SK-N-SH treated with all-trans-retinoic acid at 6 μM for 48 hours (cell line): ENCODE measurements around the gene TNS1.

Experiments
- ATAC-seq: fragments of 200-7000 bp; cut with Tn5 transposase; 3 replicates; pipeline ENCODE4 v1.9.1; 2020; ENCODE audit warnings: mild to moderate bottlenecking, moderate library complexity
- ARNTL ChIP-seq: fragments of 450-650 bp; formaldehyde crosslinking; IDR thresholded peaks from 2 replicates; pipeline ENCODE4 v1.5.0; 2020; ENCODE audit warnings: low read depth, mild to moderate bottlenecking, moderate library complexity, borderline replicate concordance
- BACH2 ChIP-seq: fragments of 250-450 bp; sonication (Bioruptor Pico); IDR thresholded peaks from 2 replicates; pipeline ENCODE4 v1.9.0; 2021; ENCODE audit warnings: mild to moderate bottlenecking, borderline replicate concordance
- CSDC2 ChIP-seq: fragments of 250-450 bp; sonication (Bioruptor Pico); IDR thresholded peaks from 2 replicates; pipeline ENCODE4 v1.5.0; 2020; ENCODE audit warnings: mild to moderate bottlenecking, moderate library complexity
- ESRRG ChIP-seq: fragments of 250-450 bp; sonication (Bioruptor Pico); IDR thresholded peaks from 2 replicates; pipeline ENCODE4 v1.6.1; 2021; ENCODE audit warnings: mild to moderate bottlenecking
- GLIS3 ChIP-seq: fragments of 250-450 bp; sonication (Bioruptor Pico); IDR thresholded peaks from 2 replicates; pipeline ENCODE4 v1.5.0; 2020; ENCODE audit warnings: mild to moderate bottlenecking, moderate library complexity
- OSR1 ChIP-seq: fragments of 250-450 bp; sonication (Bioruptor Pico); IDR thresholded peaks from 2 replicates; pipeline ENCODE4 v1.8.0; 2022; ENCODE audit warnings: moderate library complexity, mild to moderate bottlenecking, inconsistent platforms
- PPARA ChIP-seq: fragments of 250-450 bp; sonication (Bioruptor Pico); IDR thresholded peaks from 2 replicates; pipeline ENCODE4 v1.5.0; 2020; ENCODE audit warnings: mild to moderate bottlenecking, borderline replicate concordance
- RARB ChIP-seq: fragments of 250-450 bp; sonication (Bioruptor Pico); IDR thresholded peaks from 2 replicates; pipeline ENCODE4 v1.8.0; 2021; ENCODE audit warnings: mild to moderate bottlenecking, moderate library complexity
- TCF4 ChIP-seq: fragments of 250-450 bp; sonication (Bioruptor Pico); IDR thresholded peaks from 2 replicates; pipeline ENCODE4 v1.8.0; 2021; ENCODE audit warnings: mild to moderate bottlenecking, moderate library complexity, borderline replicate concordance
- TOX ChIP-seq: fragments of 250-450 bp; sonication (Bioruptor Pico); IDR thresholded peaks from 2 replicates; pipeline ENCODE4 v1.8.0; 2021; ENCODE audit warnings: mild to moderate bottlenecking, moderate library complexity, borderline replicate concordance
- ZC3H10 ChIP-seq: fragments of 250-450 bp; sonication (Bioruptor Pico); IDR thresholded peaks from 2 replicates; pipeline ENCODE4 v1.5.1; 2021; ENCODE audit warnings: mild to moderate bottlenecking, moderate library complexity
- ZFP3 ChIP-seq: fragments of 250-450 bp; sonication (Bioruptor Pico); IDR thresholded peaks from 2 replicates; pipeline ENCODE4 v1.5.0; 2020; ENCODE audit warnings: mild to moderate bottlenecking, moderate library complexity
- ZFP30 ChIP-seq: fragments of 450-650 bp; formaldehyde crosslinking; IDR thresholded peaks from 2 replicates; pipeline ENCODE4 v1.5.0; 2022; ENCODE audit warnings: mild to moderate bottlenecking, moderate library complexity
- ZNF70 ChIP-seq: fragments of 450-650 bp; formaldehyde crosslinking; IDR thresholded peaks from 2 replicates; pipeline ENCODE4 v1.5.0; 2020; ENCODE audit warnings: mild to moderate bottlenecking, moderate library complexity
- TF ChIP-seq, protein P1 (sequence below): fragments of 250-450 bp; sonication (Bioruptor Pico); IDR thresholded peaks from 2 replicates; pipeline ENCODE4 v1.5.0; 2020; ENCODE audit warnings: mild to moderate bottlenecking, moderate library complexity
- TF ChIP-seq, protein P2 (sequence below): fragments of 250-450 bp; sonication (Bioruptor Pico); IDR thresholded peaks from 2 replicates; pipeline ENCODE4 v1.8.0; 2020; ENCODE audit warnings: mild to moderate bottlenecking, moderate library complexity, borderline replicate concordance
- TF ChIP-seq, protein P3 (sequence below): fragments of 250-450 bp; sonication (Bioruptor Pico); IDR thresholded peaks from 2 replicates; pipeline ENCODE4 v1.8.0; 2021; ENCODE audit warnings: low read depth, mild to moderate bottlenecking, moderate library complexity, borderline replicate concordance

Gene TNS1

GRCh38 chr2:217933617-217933993 is 69.2 kb downstream of the TNS1 start:
- ATAC-seq: no peak
- TF ChIP-seq ZFP3 (CRISPR knock-in tag) (no peak), BACH2 (CRISPR knock-in tag) (no peak), RARB (CRISPR knock-in tag) (no peak), ESRRG (CRISPR knock-in tag) (no peak)
- TF ChIP-seq, protein P1, sequence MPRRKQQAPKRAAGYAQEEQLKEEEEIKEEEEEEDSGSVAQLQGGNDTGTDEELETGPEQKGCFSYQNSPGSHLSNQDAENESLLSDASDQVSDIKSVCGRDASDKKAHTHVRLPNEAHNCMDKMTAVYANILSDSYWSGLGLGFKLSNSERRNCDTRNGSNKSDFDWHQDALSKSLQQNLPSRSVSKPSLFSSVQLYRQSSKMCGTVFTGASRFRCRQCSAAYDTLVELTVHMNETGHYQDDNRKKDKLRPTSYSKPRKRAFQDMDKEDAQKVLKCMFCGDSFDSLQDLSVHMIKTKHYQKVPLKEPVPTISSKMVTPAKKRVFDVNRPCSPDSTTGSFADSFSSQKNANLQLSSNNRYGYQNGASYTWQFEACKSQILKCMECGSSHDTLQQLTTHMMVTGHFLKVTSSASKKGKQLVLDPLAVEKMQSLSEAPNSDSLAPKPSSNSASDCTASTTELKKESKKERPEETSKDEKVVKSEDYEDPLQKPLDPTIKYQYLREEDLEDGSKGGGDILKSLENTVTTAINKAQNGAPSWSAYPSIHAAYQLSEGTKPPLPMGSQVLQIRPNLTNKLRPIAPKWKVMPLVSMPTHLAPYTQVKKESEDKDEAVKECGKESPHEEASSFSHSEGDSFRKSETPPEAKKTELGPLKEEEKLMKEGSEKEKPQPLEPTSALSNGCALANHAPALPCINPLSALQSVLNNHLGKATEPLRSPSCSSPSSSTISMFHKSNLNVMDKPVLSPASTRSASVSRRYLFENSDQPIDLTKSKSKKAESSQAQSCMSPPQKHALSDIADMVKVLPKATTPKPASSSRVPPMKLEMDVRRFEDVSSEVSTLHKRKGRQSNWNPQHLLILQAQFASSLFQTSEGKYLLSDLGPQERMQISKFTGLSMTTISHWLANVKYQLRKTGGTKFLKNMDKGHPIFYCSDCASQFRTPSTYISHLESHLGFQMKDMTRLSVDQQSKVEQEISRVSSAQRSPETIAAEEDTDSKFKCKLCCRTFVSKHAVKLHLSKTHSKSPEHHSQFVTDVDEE (CRISPR knock-in tag): no peak
- TF ChIP-seq, protein P2, sequence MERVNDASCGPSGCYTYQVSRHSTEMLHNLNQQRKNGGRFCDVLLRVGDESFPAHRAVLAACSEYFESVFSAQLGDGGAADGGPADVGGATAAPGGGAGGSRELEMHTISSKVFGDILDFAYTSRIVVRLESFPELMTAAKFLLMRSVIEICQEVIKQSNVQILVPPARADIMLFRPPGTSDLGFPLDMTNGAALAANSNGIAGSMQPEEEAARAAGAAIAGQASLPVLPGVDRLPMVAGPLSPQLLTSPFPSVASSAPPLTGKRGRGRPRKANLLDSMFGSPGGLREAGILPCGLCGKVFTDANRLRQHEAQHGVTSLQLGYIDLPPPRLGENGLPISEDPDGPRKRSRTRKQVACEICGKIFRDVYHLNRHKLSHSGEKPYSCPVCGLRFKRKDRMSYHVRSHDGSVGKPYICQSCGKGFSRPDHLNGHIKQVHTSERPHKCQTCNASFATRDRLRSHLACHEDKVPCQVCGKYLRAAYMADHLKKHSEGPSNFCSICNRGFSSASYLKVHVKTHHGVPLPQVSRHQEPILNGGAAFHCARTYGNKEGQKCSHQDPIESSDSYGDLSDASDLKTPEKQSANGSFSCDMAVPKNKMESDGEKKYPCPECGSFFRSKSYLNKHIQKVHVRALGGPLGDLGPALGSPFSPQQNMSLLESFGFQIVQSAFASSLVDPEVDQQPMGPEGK (CRISPR knock-in tag): no peak

DNA sequence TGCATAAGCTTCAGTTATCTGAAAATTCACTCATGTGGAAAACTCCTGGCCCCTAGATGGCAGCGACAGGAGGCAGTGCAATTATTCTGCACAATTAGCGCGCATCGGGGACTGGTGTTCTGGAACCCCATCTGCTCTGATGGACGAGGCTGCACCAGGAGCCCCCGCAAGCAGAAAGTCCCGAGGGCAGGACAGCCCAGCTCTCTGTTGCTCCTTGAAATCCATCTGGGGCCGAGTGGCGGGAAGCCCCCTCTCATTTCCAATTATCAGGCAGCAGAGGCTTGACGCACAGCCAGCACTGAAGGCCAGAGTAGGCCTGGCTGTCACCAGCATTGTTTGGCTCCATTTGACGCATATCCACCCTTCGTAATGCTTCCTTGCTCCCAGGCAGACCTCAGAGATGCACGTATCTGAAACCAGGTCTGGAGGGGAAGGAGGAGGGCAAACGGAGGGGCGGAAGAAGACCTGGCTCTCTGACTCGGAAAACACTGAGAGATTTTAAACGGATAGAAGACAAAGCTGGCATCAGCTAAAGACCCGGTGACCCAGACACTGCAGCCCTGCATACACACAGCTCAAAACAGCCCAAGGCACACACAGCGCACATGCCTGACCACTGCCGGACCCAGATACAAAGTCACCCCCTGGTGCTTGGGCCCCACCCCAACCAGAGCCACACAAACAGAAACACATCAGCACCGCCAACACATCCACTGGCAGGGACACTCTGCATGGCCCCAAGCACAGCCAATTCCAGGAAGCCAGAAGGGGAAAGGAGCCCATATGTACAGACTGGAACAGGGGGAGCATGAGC is 69.8 kb downstream of the TNS1 start:
- ATAC-seq: peak; percentile 4; the same call in 1 of the 3 replicates
- TF ChIP-seq ARNTL (CRISPR knock-in tag) (no peak), ZNF70 (CRISPR knock-in tag) (no peak), ZFP3 (CRISPR knock-in tag) (0 out of 2 replicates have a peak, but pooled peaks have one; percentile 39), ZFP30 (no peak), OSR1 (CRISPR knock-in tag) (no peak), CSDC2 (CRISPR knock-in tag) (no peak), TOX (CRISPR knock-in tag) (no peak), TCF4 (CRISPR knock-in tag) (peak; percentile 79; the same call in 1 of the 2 replicates), GLIS3 (CRISPR knock-in tag) (no peak)
- TF ChIP-seq, protein P1 (CRISPR knock-in tag): peak; percentile 78
- TF ChIP-seq, all 23 proteins: peak for 3

DNA sequence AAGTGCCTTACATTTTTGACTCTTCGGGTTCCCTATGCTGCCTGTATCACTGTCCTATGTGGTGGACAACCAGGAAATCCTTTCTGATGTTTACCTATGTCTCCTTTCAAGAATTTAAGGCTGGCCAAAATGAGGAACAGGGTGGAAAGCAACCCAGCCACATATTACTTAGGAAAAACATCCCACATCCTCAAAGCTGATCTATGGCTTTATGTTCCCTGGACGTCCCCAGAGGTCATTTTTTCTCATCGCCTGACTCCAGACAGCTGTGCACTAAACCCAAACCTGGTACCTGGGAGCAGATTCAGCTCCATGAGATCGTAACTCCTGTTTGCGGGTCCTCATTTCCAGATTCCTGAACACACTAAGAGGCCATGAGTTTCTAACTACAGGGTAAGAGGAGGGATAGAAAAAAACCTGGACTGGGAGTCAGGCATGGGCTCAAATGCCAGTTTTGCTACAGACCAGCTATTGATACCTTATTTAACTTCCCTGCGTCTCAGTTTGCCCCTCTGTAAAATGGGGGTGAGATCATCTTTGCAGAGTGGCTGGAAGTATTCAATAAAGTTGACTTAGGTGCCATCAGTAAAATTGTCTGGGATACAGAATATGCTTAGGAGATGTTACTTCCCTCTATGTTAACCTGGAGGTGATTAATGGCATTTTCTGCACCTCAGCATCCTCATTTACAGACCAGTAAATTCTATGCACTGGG is 70.8 kb downstream of the TNS1 start:
- TF ChIP-seq ZC3H10 (CRISPR knock-in tag) (no peak), OSR1 (CRISPR knock-in tag) (no peak), PPARA (no peak), RARB (CRISPR knock-in tag) (no peak)
- TF ChIP-seq, protein P3, sequence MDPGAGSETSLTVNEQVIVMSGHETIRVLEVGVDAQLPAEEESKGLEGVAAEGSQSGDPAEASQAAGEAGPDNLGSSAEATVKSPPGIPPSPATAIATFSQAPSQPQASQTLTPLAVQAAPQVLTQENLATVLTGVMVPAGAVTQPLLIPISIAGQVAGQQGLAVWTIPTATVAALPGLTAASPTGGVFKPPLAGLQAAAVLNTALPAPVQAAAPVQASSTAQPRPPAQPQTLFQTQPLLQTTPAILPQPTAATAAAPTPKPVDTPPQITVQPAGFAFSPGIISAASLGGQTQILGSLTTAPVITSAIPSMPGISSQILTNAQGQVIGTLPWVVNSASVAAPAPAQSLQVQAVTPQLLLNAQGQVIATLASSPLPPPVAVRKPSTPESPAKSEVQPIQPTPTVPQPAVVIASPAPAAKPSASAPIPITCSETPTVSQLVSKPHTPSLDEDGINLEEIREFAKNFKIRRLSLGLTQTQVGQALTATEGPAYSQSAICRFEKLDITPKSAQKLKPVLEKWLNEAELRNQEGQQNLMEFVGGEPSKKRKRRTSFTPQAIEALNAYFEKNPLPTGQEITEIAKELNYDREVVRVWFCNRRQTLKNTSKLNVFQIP: no peak

More for the DNA sequence above, 70.8 kb downstream of the TNS1 start:
- ATAC-seq: no peak
